Forelimb muscle (tissue), 1 donor: ENCODE data around the gene TNFSF13. TPM values are rescaled to one million over a fixed set of nuclear protein-coding genes. Genes with fewer than 3 reads are reported as not detected.
A peak's percentile ranks its signal among the peaks of the same experiment; 100 is the strongest.

Experiments
- DNase-seq: peaks from one replicate; pipeline ENCODE4 v3.0.0-alpha.2; 2013; ENCODE audit warnings: low read depth
- polyA plus RNA-seq: library from polyadenylated mRNA; unstranded; fragments of 120-200 nt; gene quantifications from one replicate; pipeline ENCODE4 v1.2.1, GENCODE V29; 2013; ENCODE audit not compliant: insufficient read length

The TNFSF13 gene
- polyA plus RNA-seq, 1 donor: 2.6 TPM

- no peak for DNase-seq
These were observed 7.2 kb upstream of the TNFSF13 start for GRCh38 chr17:7551396-7551795.

DNA sequence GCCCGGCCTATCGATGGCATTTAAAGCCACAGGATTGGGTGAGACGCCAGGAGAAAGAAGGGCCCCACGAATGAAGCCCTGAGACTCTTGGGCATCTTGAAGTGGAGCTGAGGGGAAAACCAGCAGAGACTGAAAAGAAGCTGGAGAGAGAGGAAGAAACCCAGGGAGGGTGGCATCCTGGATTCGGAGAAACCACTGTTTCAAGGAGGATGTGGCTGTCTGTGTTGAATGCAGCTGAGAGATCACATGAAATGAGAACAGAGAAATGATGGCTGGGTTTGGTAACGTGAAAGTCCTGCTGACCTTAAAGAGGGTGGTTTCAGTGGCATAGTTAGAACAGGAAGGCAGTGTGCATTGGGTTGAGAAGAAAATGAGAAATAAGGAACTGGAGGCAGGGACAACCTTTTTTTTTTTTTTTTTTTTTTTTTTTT lies 5.9 kb upstream of the TNFSF13 start:
- DNase-seq: no peak

DNA sequence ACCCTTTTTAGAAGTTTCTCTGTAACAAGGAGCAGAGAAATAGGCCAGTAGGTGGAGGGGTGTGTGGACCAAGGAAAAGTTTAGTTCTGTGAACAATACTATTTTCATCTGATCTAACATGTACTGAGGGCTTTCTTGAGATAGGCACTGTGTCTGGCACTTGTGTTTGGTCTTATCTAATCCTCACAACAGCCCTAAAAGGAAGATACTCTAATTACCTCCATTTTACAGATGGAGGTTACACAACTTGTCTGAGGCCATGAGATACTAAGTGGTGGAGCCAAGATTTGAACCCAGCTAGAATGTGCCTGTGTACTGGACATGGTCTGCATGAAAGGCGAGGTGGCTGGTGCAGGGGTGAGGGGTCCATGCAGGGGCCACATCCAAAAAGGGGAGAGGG lies 5.2 kb upstream of the TNFSF13 start:
- no peak for DNase-seq

DNA sequence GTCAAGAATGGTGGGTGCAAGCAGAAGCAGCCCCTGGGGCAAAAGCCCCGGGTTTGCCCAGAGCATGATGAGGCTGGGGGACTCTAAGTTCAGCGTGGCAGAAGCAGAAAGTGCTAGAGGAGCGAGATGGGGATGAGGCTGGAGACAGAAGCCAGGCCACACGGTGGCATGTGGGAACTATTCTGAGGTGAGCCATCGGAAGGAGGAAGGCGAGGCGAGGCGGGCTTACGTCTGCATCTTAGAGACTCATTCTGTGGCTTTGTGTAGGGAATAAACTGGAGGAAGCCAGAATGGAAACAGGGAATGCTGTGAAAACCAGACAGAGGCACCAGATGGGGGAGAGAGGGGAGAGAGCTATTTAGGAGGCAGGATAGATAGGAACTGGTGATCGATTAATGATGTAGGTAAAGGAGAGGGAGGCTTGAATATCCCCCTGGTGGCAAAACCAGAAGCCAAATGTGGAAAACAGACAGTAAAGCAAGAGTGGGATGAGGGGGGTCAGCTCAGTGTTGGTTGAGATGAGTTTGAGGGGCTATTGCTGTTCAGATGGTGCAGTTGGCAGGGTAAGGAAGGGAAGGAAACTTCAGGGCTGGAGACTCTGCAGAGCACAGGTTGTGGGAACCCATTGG lies 3.1 kb upstream of the TNFSF13 start:
- DNase-seq: no peak

GRCh38 chr17:7556627-7557026 lies 1.9 kb upstream of the TNFSF13 start:
- no peak for DNase-seq

- DNase-seq: no peak
These were observed 1.3 kb upstream of the TNFSF13 start for GRCh38 chr17:7557147-7557764.

- peak; percentile 82 for DNase-seq
These were observed 591 bp upstream of the TNFSF13 start for GRCh38 chr17:7557775-7558543.

DNA sequence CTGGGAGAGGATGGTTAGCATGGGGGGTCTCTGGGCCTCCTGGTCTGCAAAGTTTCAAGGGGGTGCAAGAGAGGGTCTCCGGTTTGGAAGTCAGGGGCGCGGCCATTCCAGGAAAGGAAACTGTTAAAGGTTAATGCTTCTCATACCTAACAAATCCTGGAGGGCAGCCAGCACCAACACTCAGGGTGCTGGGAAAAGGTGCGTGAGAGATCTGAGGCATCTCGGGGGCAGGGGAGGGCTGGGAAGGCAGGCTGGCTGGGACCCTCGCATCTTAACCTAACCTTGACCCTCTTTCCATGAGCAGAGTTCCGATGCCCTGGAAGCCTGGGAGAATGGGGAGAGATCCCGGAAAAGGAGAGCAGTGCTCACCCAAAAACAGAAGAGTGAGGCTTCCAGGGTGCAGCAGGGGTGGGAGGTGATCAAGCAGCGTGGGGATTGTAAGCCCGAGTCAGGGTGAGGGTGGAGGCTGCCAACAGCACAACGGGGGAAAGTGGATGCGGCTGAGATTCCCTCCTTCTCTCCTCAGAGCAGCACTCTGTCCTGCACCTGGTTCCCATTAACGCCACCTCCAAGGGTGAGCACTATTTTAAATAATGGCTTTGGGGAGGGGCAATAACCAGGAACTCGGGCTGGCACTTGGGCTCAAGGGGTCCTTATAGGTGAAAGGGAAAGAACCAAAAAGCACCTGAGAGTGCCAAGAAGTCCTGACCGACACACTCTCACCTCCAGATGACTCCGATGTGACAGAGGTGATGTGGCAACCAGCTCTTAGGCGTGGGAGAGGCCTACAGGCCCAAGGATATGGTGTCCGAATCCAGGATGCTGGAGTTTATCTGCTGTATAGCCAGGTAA lies 996 bp downstream of the TNFSF13 start:
- no peak for DNase-seq

GRCh38 chr17:7560172-7561027 lies 1.9 kb downstream of the TNFSF13 start:
- DNase-seq: no peak

- no peak for DNase-seq
These were observed 2.6 kb downstream of the TNFSF13 start for GRCh38 chr17:7561028-7561575.

DNA sequence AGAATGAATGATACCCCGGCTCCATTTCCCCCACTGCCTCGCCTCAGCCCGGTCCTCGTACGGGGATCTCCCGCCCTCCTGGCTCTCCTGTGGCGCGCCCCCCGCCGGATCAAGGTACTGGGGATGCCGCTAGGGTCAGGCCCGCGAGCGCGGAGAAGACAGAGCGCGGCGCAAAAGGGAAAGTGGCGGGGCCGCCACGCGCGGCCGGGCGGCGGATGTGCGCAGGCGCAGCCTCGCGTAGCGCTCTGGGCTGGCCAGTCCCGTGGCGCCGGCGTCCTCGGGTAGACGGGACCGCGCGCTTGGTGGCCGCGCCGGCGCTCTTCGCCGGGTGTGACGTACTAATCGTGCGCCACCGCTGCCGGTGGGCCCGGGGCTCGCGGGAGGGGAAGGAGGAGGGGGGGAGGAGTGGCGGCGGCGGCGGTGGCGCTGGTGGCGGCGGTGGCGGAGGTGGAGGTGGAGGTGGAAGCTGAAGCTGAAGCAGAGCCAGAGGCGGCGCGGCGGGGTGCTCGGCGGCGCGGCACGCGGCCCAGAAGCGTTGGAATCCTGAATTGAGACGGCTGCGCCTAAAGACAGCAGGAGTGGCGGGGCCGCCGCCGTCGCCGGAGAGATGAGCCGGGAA lies 3.1 kb downstream of the TNFSF13 start, which contains the start of gene SENP3:
Gene SENP3 (plus strand): TSS at position 331 of the 619 bp plus-strand sequence. CDS start 1,158 bp downstream, outside the sequence.
- no peak for DNase-seq

DNA sequence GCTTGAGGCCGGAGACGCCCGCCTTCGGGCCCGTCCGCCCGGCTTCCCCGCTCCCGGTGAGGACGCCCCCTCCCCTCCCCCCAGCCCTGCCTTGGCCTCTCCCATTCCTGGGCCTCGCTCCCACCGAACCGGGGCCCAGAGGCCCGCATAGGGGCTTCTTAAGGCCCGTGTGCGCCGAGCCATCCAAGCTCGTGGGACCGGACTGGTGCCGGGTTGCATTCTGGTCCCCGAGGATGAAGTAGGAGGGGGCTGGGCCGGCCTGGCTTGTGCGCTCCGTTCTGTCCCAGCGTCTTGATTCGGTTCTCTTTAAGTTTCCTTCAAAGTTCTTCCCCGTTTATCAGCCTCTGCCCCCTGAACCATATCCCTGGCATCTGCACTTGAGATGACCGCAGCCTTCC lies 3.7 kb downstream of the TNFSF13 start:
- DNase-seq: no peak

GRCh38 chr17:7563115-7563869 lies 4.7 kb downstream of the TNFSF13 start:
- DNase-seq: no peak

DNA sequence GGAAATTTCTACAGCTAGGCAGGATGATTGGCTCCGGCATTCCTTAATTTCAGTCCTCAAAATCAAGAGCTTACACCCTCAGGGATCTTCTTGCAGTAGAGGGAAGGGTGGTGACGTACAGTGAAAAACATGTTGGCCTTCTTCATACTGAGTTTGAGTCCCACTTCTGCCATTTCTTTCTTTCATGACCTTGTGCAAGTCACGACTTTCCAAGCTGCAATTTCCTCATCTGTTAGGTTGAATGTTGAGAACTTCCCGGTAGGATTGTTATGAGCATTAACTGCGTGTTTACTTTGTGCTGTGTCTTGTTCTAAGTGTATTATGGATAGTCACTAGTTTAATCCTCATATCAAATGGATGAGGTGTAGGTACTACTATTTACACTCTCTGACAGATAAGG lies 11.0 kb downstream of the TNFSF13 start:
- no peak for DNase-seq

GRCh38 chr17:7570351-7570750 lies 11.8 kb downstream of the TNFSF13 start:
- no peak for DNase-seq

GRCh38 chr17:7572338-7572587 lies 13.7 kb downstream of the TNFSF13 start:
- no peak for DNase-seq

DNA sequence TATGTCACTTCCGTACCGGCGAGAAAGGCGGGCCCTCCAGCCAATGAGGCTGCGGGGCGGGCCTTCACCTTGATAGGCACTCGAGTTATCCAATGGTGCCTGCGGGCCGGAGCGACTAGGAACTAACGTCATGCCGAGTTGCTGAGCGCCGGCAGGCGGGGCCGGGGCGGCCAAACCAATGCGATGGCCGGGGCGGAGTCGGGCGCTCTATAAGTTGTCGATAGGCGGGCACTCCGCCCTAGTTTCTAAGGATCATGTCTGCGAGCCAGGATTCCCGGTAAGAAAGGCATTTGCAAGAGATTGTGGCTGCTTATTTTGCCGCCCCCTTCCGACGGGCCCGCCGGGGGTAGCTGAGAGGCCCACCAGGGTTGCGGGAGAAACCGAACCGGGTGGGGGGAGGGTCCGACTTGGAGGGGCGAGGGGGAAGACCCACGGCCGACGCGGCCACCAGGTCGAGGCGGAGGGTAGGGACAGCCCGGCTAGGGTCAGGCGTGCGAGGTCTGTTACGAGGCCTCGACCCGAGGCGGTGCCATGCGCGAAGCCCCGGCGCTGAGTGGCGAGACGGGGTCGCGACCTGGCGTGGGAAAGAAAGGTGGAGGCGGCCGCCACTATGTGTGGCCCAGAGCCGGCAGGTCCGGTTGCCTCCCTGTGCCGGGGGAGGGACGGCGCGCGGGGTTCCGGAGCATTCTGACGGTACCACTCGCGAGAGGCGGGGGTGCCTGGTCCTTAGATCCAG lies 14.2 kb downstream of the TNFSF13 start:
- DNase-seq: peak; percentile 96

GRCh38 chr17:7573324-7574080 lies 15.0 kb downstream of the TNFSF13 start:
- DNase-seq: no peak
